ENCODE results near the gene CHEK1.

GRCh38 chr11:125593114-125593820 is 31.7 kb upstream of the CHEK1 start:
- TF ChIP-seq EZH2 (IDR thresholded peaks at IDR 0.05) (no peak), CTCF (IDR thresholded peaks at IDR 0.05) (no peak)
